Esophagus squamous epithelium (tissue), 4 donors: ENCODE results near the gene BCL2L1.

ENCODE experiments used
- CTCF ChIP-seq, 6 experiments: fragments of 450-650 bp in 4 of 6; fragments of 200-600 bp in 2 of 6; sonication (generic) in 2 of 6; IDR thresholded peaks; one replicate each; pipeline ENCODE4 v1.5.1; 2016 to 2019; ENCODE audit warnings: antibody characterized with exemption in 6 of 6, mild to moderate bottlenecking in 4 of 6, moderate library complexity in 4 of 6
- POLR2A ChIP-seq, 4 donors: fragments of 450-650 bp; IDR thresholded peaks; one replicate each; pipeline ENCODE4 v1.6.1; 2017; ENCODE audit warnings: antibody characterized with exemption in 4 of 4, mild to moderate bottlenecking in 4 of 4, moderate library complexity in 3 of 4

- no peak for TF ChIP-seq CTCF (IDR thresholded peaks at IDR 0.05)
- TF ChIP-seq POLR2A (IDR thresholded peaks at IDR 0.05): no peak
Observed at GRCh38 chr20:31715766-31716165, 6.9 kb downstream of the BCL2L1 start.
